ENCODE results near the gene ZRANB3.

The ZRANB3 gene

DNA sequence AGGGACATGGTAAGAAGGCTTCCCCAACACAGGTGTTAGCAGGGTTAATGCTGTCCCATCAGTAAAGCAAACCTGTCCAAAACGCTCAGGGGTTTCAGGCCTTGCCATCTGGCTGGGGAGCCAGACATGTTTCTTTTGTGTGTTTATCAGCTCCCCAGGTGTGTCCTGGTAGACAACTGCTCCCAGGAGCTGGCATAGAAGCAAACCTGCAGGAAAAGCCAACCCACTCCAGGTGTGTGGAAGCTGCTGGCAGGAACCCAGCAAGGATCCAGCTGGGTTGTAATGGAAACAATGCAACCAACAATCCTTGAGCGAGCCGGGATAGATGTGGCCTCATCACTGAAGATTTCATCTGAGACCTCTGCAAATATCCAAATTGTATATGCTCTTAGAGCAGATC lies 355.8 kb downstream of the ZRANB3 start:
- no peak for DNase-seq (ENCODE audit: low read depth, low spot score)

DNA sequence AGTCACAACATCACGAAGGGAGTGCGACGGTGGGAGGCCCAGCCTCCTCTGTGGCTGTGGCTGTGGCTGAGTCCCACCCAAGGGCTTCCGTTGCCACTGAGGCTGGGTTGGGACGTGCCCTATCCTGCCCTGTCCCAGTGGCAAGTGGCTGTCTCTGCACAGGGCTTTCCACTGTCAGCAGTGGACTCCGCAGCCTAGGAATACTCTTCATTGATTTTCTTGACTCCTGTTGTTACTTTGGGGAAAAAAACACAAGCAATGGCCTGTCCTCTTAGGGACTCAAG lies 356.3 kb downstream of the ZRANB3 start:
- DNase-seq (ENCODE audit: low read depth, low spot score): no peak

GRCh38 chr2:135174049-135174809 lies 356.8 kb downstream of the ZRANB3 start:
- DNase-seq (ENCODE audit: low read depth, low spot score): no peak

- no peak for DNase-seq (ENCODE audit: low read depth, low spot score)
Measured at GRCh38 chr2:135169900-135170753, 360.9 kb downstream of the ZRANB3 start.

GRCh38 chr2:135168204-135168856 lies 362.7 kb downstream of the ZRANB3 start:
- DNase-seq (ENCODE audit: low read depth, low spot score): no peak

DNA sequence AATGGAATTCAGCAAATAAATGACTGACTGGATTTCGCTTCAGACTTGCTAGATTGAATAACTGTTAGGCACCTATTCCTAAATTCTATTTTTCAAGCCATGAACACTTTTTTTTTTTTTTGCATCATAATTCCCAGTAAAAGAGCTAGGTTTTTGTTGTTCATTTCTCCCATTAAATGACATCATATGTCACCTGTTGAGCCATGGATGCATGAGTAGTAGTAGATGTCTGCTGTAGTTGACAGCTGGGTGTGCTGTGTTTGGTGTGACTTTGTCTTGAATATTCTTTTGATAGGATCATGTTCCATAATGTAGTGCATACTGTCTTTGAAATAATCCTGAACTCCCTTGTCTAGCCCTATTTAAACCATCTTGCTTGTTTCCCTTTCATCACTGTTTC lies 363.7 kb downstream of the ZRANB3 start:
- DNase-seq (ENCODE audit: low read depth, low spot score): no peak

- DNase-seq (ENCODE audit: low read depth, low spot score): no peak
Measured at GRCh38 chr2:135164431-135164830, 366.6 kb downstream of the ZRANB3 start.

DNA sequence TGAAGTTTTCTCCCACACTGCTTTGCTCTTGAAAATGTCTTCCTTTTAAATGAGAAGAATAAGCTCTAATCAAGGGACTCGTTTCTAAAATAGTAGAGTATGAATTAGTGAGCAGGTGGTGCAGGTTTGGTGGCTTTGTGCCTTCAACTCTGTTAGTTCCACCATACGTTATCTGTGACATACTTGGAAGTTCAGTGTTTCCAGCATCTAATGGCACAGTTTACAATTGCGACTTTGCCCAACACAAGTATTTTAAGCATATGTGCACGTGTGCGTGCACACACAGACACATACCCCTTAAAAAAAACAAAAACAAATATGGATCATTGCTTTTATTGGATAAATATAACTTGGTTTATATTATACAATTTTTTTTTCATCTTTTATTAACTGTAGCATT lies 367.1 kb downstream of the ZRANB3 start:
- no peak for DNase-seq (ENCODE audit: low read depth, low spot score)

- DNase-seq (ENCODE audit: low read depth, low spot score): no peak
Measured at GRCh38 chr2:135163306-135163705, 367.7 kb downstream of the ZRANB3 start.

- no peak for DNase-seq (ENCODE audit: low read depth, low spot score)
Measured at GRCh38 chr2:135162786-135163185, 368.2 kb downstream of the ZRANB3 start.

DNA sequence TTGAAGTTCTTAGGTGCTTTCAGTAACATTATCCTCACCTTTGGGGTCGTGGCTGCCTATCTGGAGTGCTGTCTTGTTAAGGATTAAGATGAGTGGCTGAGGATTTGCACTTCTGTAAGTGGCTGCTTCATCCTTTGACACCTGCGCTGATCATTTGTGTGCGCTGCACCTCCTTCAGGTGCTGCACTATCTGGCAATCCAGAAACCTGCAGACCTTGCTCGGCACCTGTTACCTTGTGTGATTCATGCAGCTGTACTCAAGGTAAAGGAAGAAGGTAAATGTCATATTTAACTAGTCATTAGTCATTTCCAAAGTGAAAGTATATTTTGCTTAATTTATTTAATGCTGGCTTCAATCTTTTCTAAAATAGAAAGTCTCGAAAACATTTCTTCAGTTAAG lies 368.6 kb downstream of the ZRANB3 start:
- DNase-seq (ENCODE audit: low read depth, low spot score): no peak

DNA sequence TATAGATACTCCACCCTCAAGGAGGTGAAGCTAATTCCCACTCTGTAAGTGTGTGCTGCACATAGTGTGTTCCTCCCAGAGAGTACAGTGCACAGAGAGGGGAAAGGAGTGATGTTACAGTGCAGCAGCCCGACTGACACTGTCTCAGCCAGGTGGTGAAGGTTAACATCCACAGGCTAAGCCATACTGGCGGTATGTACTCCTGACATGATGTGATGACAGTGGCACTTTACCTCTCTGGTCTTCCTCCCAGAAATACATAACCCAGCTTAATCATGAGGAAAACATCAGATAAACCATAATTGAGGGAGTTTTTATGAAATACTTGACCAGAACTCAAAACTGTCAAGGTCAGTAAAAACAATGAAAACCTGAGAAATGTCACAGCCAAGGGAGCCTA lies 371.8 kb downstream of the ZRANB3 start:
- no peak for DNase-seq (ENCODE audit: low read depth, low spot score)

DNA sequence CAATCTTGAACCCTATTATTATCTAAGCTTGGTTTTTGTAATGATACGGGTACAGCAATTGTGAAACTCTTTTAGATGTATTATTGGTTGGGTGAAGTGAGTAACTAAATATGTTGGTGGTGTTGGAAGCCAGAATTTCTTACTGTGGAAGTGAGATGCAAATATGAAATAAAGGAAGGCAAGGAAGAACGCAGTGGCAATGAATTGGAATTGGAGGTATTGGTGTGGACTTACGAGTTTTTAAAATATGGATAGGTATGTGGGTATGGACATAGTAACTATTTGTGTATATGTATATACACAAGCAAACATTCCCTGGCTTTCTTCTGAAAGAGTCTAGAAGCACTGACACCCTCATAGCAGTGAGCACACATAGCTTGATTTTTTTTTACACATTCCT lies 373.2 kb downstream of the ZRANB3 start:
- DNase-seq (ENCODE audit: low read depth, low spot score): no peak

DNA sequence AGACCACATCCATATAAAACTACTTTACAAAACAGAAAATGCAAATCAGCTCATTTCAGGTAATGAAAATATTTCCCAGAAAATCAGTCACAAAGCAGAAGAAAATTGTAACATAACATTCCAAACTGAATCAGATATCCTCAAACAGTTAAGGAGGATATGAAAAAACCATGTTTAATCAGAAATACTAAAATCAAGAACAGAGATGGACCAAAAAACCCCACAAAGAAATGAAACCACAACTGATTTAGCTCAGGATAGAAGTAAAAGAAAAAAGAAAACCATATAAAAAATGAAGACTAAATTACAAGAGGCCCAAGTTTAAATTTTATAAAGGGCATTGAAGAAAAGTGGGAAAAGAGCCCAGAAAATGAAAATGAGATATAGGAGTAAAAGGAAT lies 376.1 kb downstream of the ZRANB3 start:
- DNase-seq (ENCODE audit: low read depth, low spot score): no peak

- DNase-seq (ENCODE audit: low read depth, low spot score): no peak
Measured at GRCh38 chr2:135152361-135152760, 378.7 kb downstream of the ZRANB3 start.

- no peak for DNase-seq (ENCODE audit: low read depth, low spot score)
Measured at GRCh38 chr2:135151615-135152014, 379.4 kb downstream of the ZRANB3 start.

- no peak for DNase-seq (ENCODE audit: low read depth, low spot score)
Measured at GRCh38 chr2:135150725-135151124, 380.3 kb downstream of the ZRANB3 start.

DNA sequence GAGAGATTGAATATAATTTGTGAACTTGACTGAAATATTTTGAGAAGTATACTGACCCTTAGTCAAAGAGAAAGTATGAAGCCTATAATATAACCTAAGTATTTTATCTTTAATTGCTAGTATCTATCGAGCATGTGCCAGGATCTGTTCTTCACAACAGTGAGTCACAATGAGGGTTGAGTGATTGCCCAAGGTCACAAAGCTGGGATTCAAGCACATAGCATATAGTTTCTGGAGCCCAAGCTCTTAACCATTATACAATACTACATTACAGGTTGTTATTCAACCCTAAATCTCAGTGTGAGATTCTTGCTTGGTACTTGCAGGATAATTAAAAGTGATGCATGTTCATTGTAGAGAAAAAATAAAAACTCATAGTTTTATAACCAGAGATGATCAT lies 381.8 kb downstream of the ZRANB3 start:
- DNase-seq (ENCODE audit: low read depth, low spot score): no peak

DNA sequence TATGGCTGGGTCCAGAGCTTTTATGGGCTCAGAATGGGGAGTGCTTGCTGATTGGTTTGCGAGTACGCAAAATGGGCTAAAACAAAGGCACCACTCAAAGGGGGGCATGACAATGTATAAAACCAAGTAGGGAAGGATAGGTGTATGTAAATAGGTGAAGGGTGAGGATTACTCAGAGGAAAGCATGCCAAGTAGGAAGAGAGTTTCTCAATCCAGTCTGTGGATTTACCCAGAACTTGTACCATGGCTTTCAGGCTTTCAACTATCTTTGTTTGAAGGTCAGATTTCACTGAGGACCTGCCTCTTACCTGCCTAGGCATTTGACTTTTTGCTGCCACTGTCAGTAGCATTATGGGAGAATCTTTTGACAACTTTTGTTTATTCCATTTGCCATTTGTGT lies 386.7 kb downstream of the ZRANB3 start:
- no peak for DNase-seq (ENCODE audit: low read depth, low spot score)

DNA sequence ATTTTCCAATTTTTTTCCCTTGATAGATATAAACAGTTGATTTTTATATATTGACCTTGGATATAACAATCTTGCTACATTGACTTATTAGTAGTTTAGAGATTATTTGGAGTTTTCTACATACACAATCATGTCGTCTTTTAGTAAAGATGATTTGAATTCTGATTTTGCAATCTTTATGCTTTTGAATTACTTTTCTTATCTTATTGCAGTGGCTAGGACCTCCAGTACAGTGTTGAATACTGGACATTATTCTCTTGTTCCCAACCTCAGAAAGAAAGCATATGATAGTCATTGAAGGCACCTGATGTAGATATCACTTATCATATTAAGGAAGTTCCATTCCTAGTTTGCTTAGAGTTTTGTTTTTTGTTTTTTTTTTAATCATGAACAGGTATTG lies 388.7 kb downstream of the ZRANB3 start:
- DNase-seq (ENCODE audit: low read depth, low spot score): no peak

GRCh38 chr2:135140606-135141005 lies 390.4 kb downstream of the ZRANB3 start:
- DNase-seq (ENCODE audit: low read depth, low spot score): no peak

GRCh38 chr2:135132314-135132713 lies 398.7 kb downstream of the ZRANB3 start:
- no peak for DNase-seq (ENCODE audit: low read depth, low spot score)

- no peak for DNase-seq (ENCODE audit: low read depth, low spot score)
Measured at GRCh38 chr2:135130751-135131150, 400.3 kb downstream of the ZRANB3 start.

Data from activated naive CD8-positive, alpha-beta T cell treated with anti-CD3 and anti-CD28 coated beads, Interleukin-2, amount 50 U/mL, for 16 hours (primary cell).